ENCODE measurements around the gene ACLY. TPM values are rescaled to one million over a fixed set of nuclear protein-coding genes. Genes with fewer than 3 reads are reported as not detected.

The ACLY gene
- total and polyA plus RNA-seq, 8 donors = 73.0 to 204 (median 87.3) TPM

GRCh38 chr17:41893384-41893783 is 25.4 kb downstream of the ACLY start:
- H3K27ac ChIP-seq = no peak overlapping the region
- peaks cover 0 to 100% of the 10 kb centered on the region in 2 donors for H3K36me3 ChIP-seq
- no peaks in the 10 kb centered on the region for H3K4me1 ChIP-seq
- DNase-seq (no peak), ATAC-seq (no peak)
- no peak for TF ChIP-seq CTCF (IDR thresholded peaks at IDR 0.05)
- no peak overlapping the region for H3K4me3 ChIP-seq
- no peaks in the 10 kb centered on the region for H3K9me3 ChIP-seq
- intact Hi-C loops (cut with DNase I) = no loop called here
- H3K27me3 ChIP-seq = no peaks in the 10 kb centered on the region

GRCh38 chr17:41892021-41892376 is 26.8 kb downstream of the ACLY start:
- no peak for ATAC-seq
- intact Hi-C loops (cut with DNase I) = no loop called here
- H3K36me3 ChIP-seq = peaks cover 0 to 100% of the 10 kb centered on the region in 2 donors

GRCh38 chr17:41891135-41892020 is 27.4 kb downstream of the ACLY start:
- no peak for ATAC-seq
- no peak for TF ChIP-seq CTCF (IDR thresholded peaks at IDR 0.05)
- H3K27ac ChIP-seq = no peak overlapping the region
- H3K9me3 ChIP-seq = no peaks in the 10 kb centered on the region
- H3K36me3 ChIP-seq = peaks cover 0 to 100% of the 10 kb centered on the region in 2 donors
- H3K27me3 ChIP-seq = no peaks in the 10 kb centered on the region
- H3K4me3 ChIP-seq = no peak overlapping the region
- DNase-seq = no peak
- H3K4me1 ChIP-seq = no peaks in the 10 kb centered on the region
- intact Hi-C loops (cut with DNase I) = no loop called here

More at GRCh38 chr17:41892021-41892376, 26.8 kb downstream of the ACLY start:
- no peaks in the 10 kb centered on the region for H3K9me3 ChIP-seq
- H3K4me3 ChIP-seq = no peak overlapping the region
- no peaks in the 10 kb centered on the region for H3K27me3 ChIP-seq
- no peaks in the 10 kb centered on the region for H3K4me1 ChIP-seq
- TF ChIP-seq CTCF (IDR thresholded peaks at IDR 0.05) = no peak
- no peak for DNase-seq
- H3K27ac ChIP-seq = no peak overlapping the region

GRCh38 chr17:41888332-41888965 is 30.3 kb downstream of the ACLY start:
- intact Hi-C loops (cut with DNase I) = no loop called here

More at GRCh38 chr17:41888332-41888965, 30.3 kb downstream of the ACLY start:
- peaks cover 0 to 100% of the 10 kb centered on the region in 2 donors for H3K36me3 ChIP-seq
- no peaks in the 10 kb centered on the region for H3K9me3 ChIP-seq
- DNase-seq (no peak), ATAC-seq (no peak)
- no peak overlapping the region for H3K27ac ChIP-seq
- no peak overlapping the region for H3K4me3 ChIP-seq
- no peak for TF ChIP-seq CTCF (IDR thresholded peaks at IDR 0.05)
- H3K4me1 ChIP-seq = no peaks in the 10 kb centered on the region
- H3K27me3 ChIP-seq = no peaks in the 10 kb centered on the region
